ENCODE results near the gene MAPK8.

GRCh38 chr10:48480397-48481374 lies 174.2 kb downstream of the MAPK8 start:
- TF ChIP-seq, protein P1, sequence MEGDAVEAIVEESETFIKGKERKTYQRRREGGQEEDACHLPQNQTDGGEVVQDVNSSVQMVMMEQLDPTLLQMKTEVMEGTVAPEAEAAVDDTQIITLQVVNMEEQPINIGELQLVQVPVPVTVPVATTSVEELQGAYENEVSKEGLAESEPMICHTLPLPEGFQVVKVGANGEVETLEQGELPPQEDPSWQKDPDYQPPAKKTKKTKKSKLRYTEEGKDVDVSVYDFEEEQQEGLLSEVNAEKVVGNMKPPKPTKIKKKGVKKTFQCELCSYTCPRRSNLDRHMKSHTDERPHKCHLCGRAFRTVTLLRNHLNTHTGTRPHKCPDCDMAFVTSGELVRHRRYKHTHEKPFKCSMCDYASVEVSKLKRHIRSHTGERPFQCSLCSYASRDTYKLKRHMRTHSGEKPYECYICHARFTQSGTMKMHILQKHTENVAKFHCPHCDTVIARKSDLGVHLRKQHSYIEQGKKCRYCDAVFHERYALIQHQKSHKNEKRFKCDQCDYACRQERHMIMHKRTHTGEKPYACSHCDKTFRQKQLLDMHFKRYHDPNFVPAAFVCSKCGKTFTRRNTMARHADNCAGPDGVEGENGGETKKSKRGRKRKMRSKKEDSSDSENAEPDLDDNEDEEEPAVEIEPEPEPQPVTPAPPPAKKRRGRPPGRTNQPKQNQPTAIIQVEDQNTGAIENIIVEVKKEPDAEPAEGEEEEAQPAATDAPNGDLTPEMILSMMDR (IDR thresholded peaks at IDR 0.05), result no peak
- TF ChIP-seq POLR2A (IDR thresholded peaks at IDR 0.05) (no peak), POLR2AphosphoS5 (IDR thresholded peaks at IDR 0.05) (no peak), EP300 (IDR thresholded peaks at IDR 0.05) (no peak)
